SU-DHL-6 (cell line): ENCODE measurements around the gene RALY.

Experiments used
- CTCF ChIP-seq: fragments of 200-600 bp; sonication (generic); IDR thresholded peaks from one replicate; pipeline ENCODE4 v1.5.1; 2017; ENCODE audit warnings: antibody characterized with exemption, mild to moderate bottlenecking, low read length, moderate library complexity; ENCODE audit not compliant: insufficient read depth, poor library complexity, severe bottlenecking
- EZH2phosphoT487 ChIP-seq: fragments of 200-600 bp; sonication (generic), shearing (Covaris generic); conservative IDR thresholded peaks from 2 replicates; pipeline ENCODE4 v1.6.1; 2018; ENCODE audit warnings: mild to moderate bottlenecking, antibody characterized with exemption, low read length, moderate library complexity, mixed read lengths

- TF ChIP-seq CTCF (no peak), EZH2phosphoT487 (no peak)
Measured at GRCh38 chr20:34022839-34023234, 29.1 kb downstream of the RALY start.
